Heart left ventricle (tissue), 16 donors: ENCODE data around the gene LIPK. TPM values are rescaled to one million over a fixed set of nuclear protein-coding genes. Genes with fewer than 3 reads are reported as not detected.

Experiments used
- ATAC-seq, 4 donors: fragments of 200-7000 bp; cut with Tn5 transposase; one replicate each; pipeline ENCODE4 v1.9.1; 2020 to 2022; ENCODE audit warnings: moderate library complexity in 4 of 4, mild to moderate bottlenecking in 3 of 4, moderate number of reproducible peaks in 1 of 4
- DNase-seq, 5 donors: peaks; one replicate each; pipeline ENCODE4 v3.0.0-alpha.2; 2020
- H3K27ac ChIP-seq, 12 donors: fragments of 200-600 bp; sonication (generic) in 4 of 12; one replicate each; pipeline versions ENCODE4 v1.5.0 to v1.8.0; 2016 to 2022; ENCODE audit warnings: mild to moderate bottlenecking in 2 of 12
- H3K27me3 ChIP-seq, 9 donors: fragments of 200-600 bp; sonication (generic) in 2 of 9; one replicate each; pipeline versions ENCODE4 v1.5.1 to v1.8.0; 2016 to 2022; ENCODE audit warnings: mild to moderate bottlenecking in 3 of 9
- H3K36me3 ChIP-seq, 9 donors: fragments of 200-600 bp; sonication (generic) in 2 of 9; one replicate each; pipeline versions ENCODE4 v1.5.0 to v1.8.0; 2018 to 2022; ENCODE audit warnings: mild to moderate bottlenecking in 2 of 9
- H3K4me1 ChIP-seq, 12 donors: fragments of 200-600 bp; sonication (generic) in 4 of 12; one replicate each; pipeline versions ENCODE4 v1.5.0 to v1.8.0; 2016 to 2022; ENCODE audit warnings: mild to moderate bottlenecking in 3 of 12
- H3K4me3 ChIP-seq, 12 donors: fragments of 200-600 bp; sonication (generic) in 4 of 12; one replicate each; pipeline versions ENCODE4 v1.5.0 to v1.8.0; 2017 to 2022; ENCODE audit warnings: mild to moderate bottlenecking in 9 of 12, moderate library complexity in 4 of 12
- H3K9me3 ChIP-seq, 12 donors: fragments of 200-600 bp; sonication (generic) in 4 of 12; one replicate each; pipeline versions ENCODE4 v1.5.0 to v1.8.0; 2016 to 2022; ENCODE audit warnings: mild to moderate bottlenecking in 1 of 12
- POLR2A ChIP-seq, 2 donors: fragments of 450-650 bp; IDR thresholded peaks; one replicate each; pipeline ENCODE4 v1.6.1; 2017; ENCODE audit warnings: antibody characterized with exemption in 2 of 2, mild to moderate bottlenecking in 2 of 2, moderate library complexity in 2 of 2
- WGBS, 4 donors: extraction: QIAGEN DNeasy Blood & Tissue Kit in 2 of 4; methylation state at CpG; one replicate each; pipeline versions ENCODE4 v1.1.5 to v1.1.7; 2013 to 2018; 5-methylcytosine and 5-hydroxymethylcytosine counted together
- intact Hi-C, 10 donors: fragments of 100-400 bp; cut with DNase I; formaldehyde crosslinking; loops; one replicate each; pipeline versions ENCODE4 v1.11.1 to v1.14.2; 2022
- polyA plus RNA-seq, 2 donors: library from polyadenylated mRNA; stranded (reverse); fragments of 200-250 nt; gene quantifications; one replicate each; pipeline ENCODE4 v1.2.3, GENCODE V29; 2013
- total RNA-seq, 9 donors: library from RNA; depleted of rRNA in 2 of 9; stranded (reverse); fragments of >200 nt in 2 of 9; fragmentation: NEBNext Ultra II Directional in 3 of 9; extraction: Animal tissue kit (Norgen Biotek cat#: 25700) in 3 of 9; gene quantifications; one replicate each; pipeline versions ENCODE4 v1.1.0 to v1.2.4, GENCODE V29; 2016 to 2023
- TF ChIP-seq, protein P1 (sequence below), 12 donors: fragments of 200-600 bp; sonication (generic) in 4 of 12; IDR thresholded peaks; one replicate each; pipeline versions ENCODE4 v1.5.0 to v1.8.0; 2018 to 2022; ENCODE audit warnings: antibody characterized with exemption in 12 of 12, mild to moderate bottlenecking in 5 of 12
- donor health status: ischemic (EF 13 %, LVEDD 7.1; RV severe dilation, severe dysfunction).
- donor health status: healthy with polysubstance abuse.
- donor health status: DM: no; HTN: yes; CAD: no.
- donor health status: DM: no; HTN: no; CAD: no.
- donor health status: ischemic (EF 25% LVEDD 6.9; RV normal size, moderate dysfunction).
- donor health status: ischemic (EF 25% LVEDD 5.7; RV mildly dilated, moderate dysfunction).
- donor health status: healthy.
- donor health status: DM: yes; HTN: yes; CAD: no.
- donor health status: ischemic (EF 35%, LVEDD 5.7; RV mildly dilated, moderate dysfunction).
- donor health status: nonischemic (EF 11% LVEDD 7.7; RV severe dilation, severe dysfunction).
- donor health status: DM: yes; HTN: yes; CAD: no.
- donor health status: PGD.
- donor health status: ischemic (EF 29% LVEDD 5.4; RV normal size, mild dysfunction).
- donor health status: nonischemic (EF 23%, LVEDD 6.1; RV moderate dilation, normal function).

Gene LIPK
- total and polyA plus RNA-seq, 11 donors: not detected

DNA sequence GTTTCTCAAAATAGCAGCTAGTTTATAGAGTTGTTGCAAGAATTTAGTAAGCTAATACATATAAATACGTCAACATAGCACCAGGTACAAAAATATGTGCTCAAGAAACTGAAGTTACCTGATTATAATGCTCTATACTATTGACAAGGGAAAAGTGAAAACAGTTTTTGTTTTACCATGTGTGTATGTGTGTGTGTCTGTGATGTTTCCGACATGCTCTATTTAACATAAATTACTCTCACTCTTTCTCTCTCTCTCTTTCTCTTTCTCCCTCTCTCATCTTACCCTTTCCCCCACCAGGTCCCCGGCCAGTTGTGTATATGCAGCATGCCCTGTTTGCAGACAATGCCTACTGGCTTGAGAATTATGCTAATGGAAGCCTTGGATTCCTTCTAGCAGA, 58.1 kb downstream of the LIPK start:
- Histone ChIP-seq H3K4me1 (peaks cover 0 to 6% (median 0%) of the 10 kb centered on the region in 12 donors), H3K4me3 (no peak overlapping the region), H3K36me3 (no peaks in the 10 kb centered on the region), H3K27ac (no peak overlapping the region), H3K27me3 (no peaks in the 10 kb centered on the region), H3K9me3 (no peaks in the 10 kb centered on the region)
- ATAC-seq (no peak), DNase-seq (no peak)
- TF ChIP-seq, protein P1, sequence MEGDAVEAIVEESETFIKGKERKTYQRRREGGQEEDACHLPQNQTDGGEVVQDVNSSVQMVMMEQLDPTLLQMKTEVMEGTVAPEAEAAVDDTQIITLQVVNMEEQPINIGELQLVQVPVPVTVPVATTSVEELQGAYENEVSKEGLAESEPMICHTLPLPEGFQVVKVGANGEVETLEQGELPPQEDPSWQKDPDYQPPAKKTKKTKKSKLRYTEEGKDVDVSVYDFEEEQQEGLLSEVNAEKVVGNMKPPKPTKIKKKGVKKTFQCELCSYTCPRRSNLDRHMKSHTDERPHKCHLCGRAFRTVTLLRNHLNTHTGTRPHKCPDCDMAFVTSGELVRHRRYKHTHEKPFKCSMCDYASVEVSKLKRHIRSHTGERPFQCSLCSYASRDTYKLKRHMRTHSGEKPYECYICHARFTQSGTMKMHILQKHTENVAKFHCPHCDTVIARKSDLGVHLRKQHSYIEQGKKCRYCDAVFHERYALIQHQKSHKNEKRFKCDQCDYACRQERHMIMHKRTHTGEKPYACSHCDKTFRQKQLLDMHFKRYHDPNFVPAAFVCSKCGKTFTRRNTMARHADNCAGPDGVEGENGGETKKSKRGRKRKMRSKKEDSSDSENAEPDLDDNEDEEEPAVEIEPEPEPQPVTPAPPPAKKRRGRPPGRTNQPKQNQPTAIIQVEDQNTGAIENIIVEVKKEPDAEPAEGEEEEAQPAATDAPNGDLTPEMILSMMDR (IDR thresholded peaks at IDR 0.05): no peak
- intact Hi-C loops: no loop called here
- 81 to 89% (median 87%) methylated on average over 3 of the region's 3 CpGs for WGBS, 4 donors

GRCh38 chr10:88765816-88766215, 59.8 kb downstream of the LIPK start:
- 60 to 77% (median 71%) methylated on average over 1 of the region's 1 CpG for WGBS, 4 donors
- TF ChIP-seq, protein P1 (IDR thresholded peaks at IDR 0.05): no peak
- no peak for TF ChIP-seq POLR2A (IDR thresholded peaks at IDR 0.05)
- Histone ChIP-seq H3K4me1 (peaks cover 0 to 6% (median 0%) of the 10 kb centered on the region in 12 donors), H3K36me3 (no peaks in the 10 kb centered on the region), H3K27ac (no peak overlapping the region), H3K4me3 (no peak overlapping the region), H3K27me3 (no peaks in the 10 kb centered on the region), H3K9me3 (no peaks in the 10 kb centered on the region)
- ATAC-seq (no peak), DNase-seq (no peak)
- intact Hi-C loops: no loop called here

DNA sequence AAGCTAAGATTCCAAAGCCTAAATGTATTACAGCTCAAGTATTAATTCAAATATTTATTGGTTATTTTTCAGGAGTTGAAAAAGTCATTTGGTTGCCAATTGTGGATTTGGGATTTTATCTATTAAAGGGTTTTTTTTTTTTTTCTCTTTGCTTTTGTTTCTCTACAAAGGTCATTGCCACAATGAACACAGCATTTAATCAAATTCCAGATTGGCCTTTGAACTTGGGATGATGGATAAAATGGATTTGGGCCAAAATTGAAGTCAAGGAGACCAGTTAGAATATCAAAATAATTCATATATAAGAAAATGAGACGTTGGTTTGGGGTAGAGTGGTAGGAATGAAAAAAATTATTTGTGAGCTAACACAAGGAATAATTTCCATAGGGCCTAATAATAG, 63.3 kb downstream of the LIPK start:
- intact Hi-C loops: no loop called here
- TF ChIP-seq, protein P1 (IDR thresholded peaks at IDR 0.05): no peak
- TF ChIP-seq POLR2A (IDR thresholded peaks at IDR 0.05): no peak
- no peak overlapping the region for H3K27ac ChIP-seq
- ATAC-seq (no peak), DNase-seq (no peak)
- peaks cover 0 to 21% (median 1%) of the 10 kb centered on the region in 12 donors for H3K9me3 ChIP-seq
- 53 to 70% (median 57%) methylated on average over 1 of the region's 1 CpG for WGBS, 4 donors
- H3K4me3 ChIP-seq: no peak overlapping the region
- no peaks in the 10 kb centered on the region for H3K36me3 ChIP-seq
- H3K4me1 ChIP-seq: peaks cover 0 to 6% (median 0%) of the 10 kb centered on the region in 12 donors
- H3K27me3 ChIP-seq: no peaks in the 10 kb centered on the region

GRCh38 chr10:88781206-88781605, 75.2 kb downstream of the LIPK start:
- H3K4me1 ChIP-seq: no peaks in the 10 kb centered on the region
- ATAC-seq (no peak), DNase-seq (no peak)
- 64 to 70% (median 69%) methylated on average over 2 of the region's 2 CpGs for WGBS, 4 donors
- H3K27ac ChIP-seq: no peak overlapping the region
- intact Hi-C loops: no loop called here
- H3K9me3 ChIP-seq: no peaks in the 10 kb centered on the region
- no peak for TF ChIP-seq POLR2A (IDR thresholded peaks at IDR 0.05)
- TF ChIP-seq, protein P1 (IDR thresholded peaks at IDR 0.05): no peak
- no peaks in the 10 kb centered on the region for H3K36me3 ChIP-seq
- no peak overlapping the region for H3K4me3 ChIP-seq
- H3K27me3 ChIP-seq: no peaks in the 10 kb centered on the region
